Cardiac septum (tissue), 1 donor: Measurements from ENCODE around the gene TKT. TPM values are rescaled to one million over a fixed set of nuclear protein-coding genes. Genes with fewer than 3 reads are reported as not detected.

Source experiments
- DNase-seq: peaks from one replicate; pipeline ENCODE4 v3.0.0-alpha.2; 2020; ENCODE audit warnings: low spot score
- intact Hi-C: fragments of 100-400 bp; cut with DNase I; formaldehyde crosslinking; loops from one replicate; pipeline ENCODE4 v1.14.0; 2022
- total RNA-seq: library from RNA; stranded (reverse); fragmentation: NEBNext Ultra II Directional; extraction: Animal tissue kit (Norgen Biotek cat#: 25700); gene quantifications from one replicate; pipeline ENCODE4 v1.2.1, GENCODE V29; 2021
- donor health status: DM: no; HTN: no; CAD: no.

The TKT gene
- total RNA-seq, 1 donor from 2014 or later, result 34.6 TPM

- intact Hi-C loops, result no loop called here
- DNase-seq, result peak; percentile 41
These were observed 43.8 kb downstream of the TKT start for GRCh38 chr3:53211706-53212702.

GRCh38 chr3:53202331-53203015 is 53.3 kb downstream of the TKT start:
- no peak for DNase-seq
- intact Hi-C loops, result no loop called here

- DNase-seq, result no peak
- intact Hi-C loops, result no loop called here
These were observed 55.0 kb downstream of the TKT start for GRCh38 chr3:53200501-53201498.

- intact Hi-C loops, result no loop called here
- DNase-seq, result no peak
These were observed 56.0 kb downstream of the TKT start for GRCh38 chr3:53199834-53200233.

GRCh38 chr3:53198996-53199395 is 56.8 kb downstream of the TKT start:
- intact Hi-C loops, result no loop called here
- DNase-seq, result no peak

- DNase-seq, result no peak
- intact Hi-C loops, result no loop called here
These were observed 57.4 kb downstream of the TKT start for GRCh38 chr3:53198256-53198977.

- intact Hi-C loops, result loop anchor here (1.0 kb wide), 1 partner anchor 82 kb away; no protein-coding TSS in a partner anchor
- no peak for DNase-seq
These were observed 59.0 kb downstream of the TKT start for GRCh38 chr3:53196575-53197407.

GRCh38 chr3:53195602-53196574 is 59.9 kb downstream of the TKT start:
- intact Hi-C loops, result loop anchor here (1.0 to 2.0 kb wide), 2 partner anchors 63 to 82 kb away; no protein-coding TSS in a partner anchor
- peak; percentile 81 for DNase-seq

GRCh38 chr3:53195066-53195450 is 60.8 kb downstream of the TKT start:
- intact Hi-C loops, result loop anchor here (2.0 kb wide), 1 partner anchor 62 kb away; no protein-coding TSS in a partner anchor
- DNase-seq, result no peak

- intact Hi-C loops, result loop anchor here (2.0 kb wide), 1 partner anchor 62 kb away; no protein-coding TSS in a partner anchor
- DNase-seq, result peak; percentile 77
These were observed 61.4 kb downstream of the TKT start for GRCh38 chr3:53194210-53195065.

- intact Hi-C loops, result loop anchor here (2.0 kb wide), 1 partner anchor 61 kb away; no protein-coding TSS in a partner anchor
- no peak for DNase-seq
These were observed 62.2 kb downstream of the TKT start for GRCh38 chr3:53193466-53194209.

- no peak for DNase-seq
- intact Hi-C loops, result no loop called here
These were observed 63.2 kb downstream of the TKT start for GRCh38 chr3:53192608-53193007.

- intact Hi-C loops, result no loop called here
- DNase-seq, result no peak
These were observed 63.9 kb downstream of the TKT start for GRCh38 chr3:53191836-53192480.

GRCh38 chr3:53190659-53191058 is 65.2 kb downstream of the TKT start:
- intact Hi-C loops, result no loop called here
- peak; percentile 43 for DNase-seq
